Kidney (tissue), 14 donors: ENCODE data around the gene CALML4. TPM values are rescaled to one million over a fixed set of nuclear protein-coding genes. Genes with fewer than 3 reads are reported as not detected.

Source experiments
- DNase-seq, 5 donors: peaks; one replicate each; pipeline ENCODE4 v3.0.0-alpha.2; 2013 to 2020
- FAIRE-seq: peaks from 2 replicates; lab custom pipeline; 2012; peaks lifted over from hg19 to GRCh38; lab: Jason Lieb, UNC
- H3K27ac ChIP-seq, 2 donors: one replicate each; pipeline ENCODE4 v1.7.0; 2013; ENCODE audit warnings: low read depth in 2 of 2, low read length in 2 of 2, inconsistent platforms in 1 of 2
- H3K27me3 ChIP-seq: one replicate; pipeline ENCODE4 v1.7.1; 2013; ENCODE audit warnings: low read length, inconsistent platforms; ENCODE audit not compliant: control insufficient read depth, insufficient read depth
- H3K36me3 ChIP-seq, 3 donors: one replicate each; pipeline versions ENCODE4 v1.7.0 to v1.7.1; 2013; ENCODE audit warnings: low read length in 3 of 3, control low read depth in 1 of 3, inconsistent platforms in 1 of 3; ENCODE audit not compliant: insufficient read depth in 3 of 3, control insufficient read depth in 2 of 3
- H3K4me1 ChIP-seq, 3 donors: one replicate each; pipeline versions ENCODE4 v1.7.0 to v1.7.1; 2013; ENCODE audit warnings: low read length in 3 of 3, inconsistent platforms in 1 of 3, low read depth in 1 of 3; ENCODE audit not compliant: control insufficient read depth in 2 of 3, insufficient read depth in 2 of 3
- H3K4me3 ChIP-seq, 3 donors: one replicate each; pipeline versions ENCODE4 v1.7.0 to v1.8.1; 2013; ENCODE audit warnings: low read length in 3 of 3, control low read depth in 1 of 3, inconsistent platforms in 1 of 3
- H3K9ac ChIP-seq, 3 donors: one replicate each; pipeline versions ENCODE4 v1.7.0 to v1.7.1; 2013; ENCODE audit warnings: low read length in 3 of 3, control low read depth in 1 of 3, inconsistent platforms in 1 of 3
- H3K9me3 ChIP-seq, 3 donors: one replicate each; pipeline versions ENCODE4 v1.7.0 to v1.7.1; 2013; ENCODE audit warnings: low read length in 3 of 3, control low read depth in 1 of 3, inconsistent platforms in 1 of 3; ENCODE audit not compliant: control insufficient read depth in 2 of 3, insufficient read depth in 1 of 3
- CTCF ChIP-seq: IDR thresholded peaks from 3 replicates; pipeline ENCODE4 v1.5.1; 2012; ENCODE audit warnings: mild to moderate bottlenecking, moderate library complexity, borderline replicate concordance; ENCODE audit not compliant: insufficient read depth; ENCODE audit errors: extremely low read depth
- intact Hi-C: fragments of 100-400 bp; cut with DNase I; formaldehyde crosslinking; loops from one replicate; pipeline ENCODE4 v1.11.1; 2022
- polyA plus RNA-seq: library from polyadenylated mRNA; stranded (reverse); fragments of 350-450 nt; fragmentation: Illumina TruSeq; extraction: RNeasy Lipid Tissue Mini Kit (QIAGEN cat#74804); gene quantifications from one replicate; pipeline ENCODE4 v1.2.3, GENCODE V29; 2014; ENCODE audit warnings: low read depth, low replicate concordance; ENCODE audit not compliant: insufficient read depth
- total RNA-seq: library from RNA; stranded (reverse); fragmentation: NEBNext Ultra II Directional; extraction: Animal tissue kit (Norgen Biotek cat#: 25700); gene quantifications from one replicate; pipeline ENCODE4 v1.2.1, GENCODE V29; 2021
- donor health status: control.
- donor health status: control.
- donor health status: control.
- donor health status: control.
- donor health status: control.
- donor health status: DM: yes; HTN: yes; CAD: no.
- donor health status: Normal renal cell carcinoma (clear cell type).

The CALML4 gene
- total and polyA plus RNA-seq, 2 donors from 2014 or later = 17.4 to 54.7 TPM

DNA sequence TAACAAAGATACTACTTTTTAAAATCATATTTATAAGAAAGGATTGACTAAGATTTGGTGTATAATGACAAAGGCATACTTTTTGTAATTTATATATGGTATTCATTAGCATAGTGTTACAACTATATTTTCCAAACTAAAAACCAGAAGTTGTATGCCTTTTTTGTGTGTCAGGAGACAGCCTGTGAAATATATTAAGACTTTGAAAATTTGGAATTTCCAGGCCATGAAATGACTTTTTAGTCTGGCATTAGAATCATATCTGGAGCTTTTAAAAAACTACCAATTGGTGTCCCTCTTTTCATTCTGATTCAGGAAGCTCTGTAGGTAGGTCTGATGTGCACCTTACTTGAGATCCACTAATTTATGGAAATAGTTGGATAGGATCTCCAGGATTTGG lies 41.9 kb downstream of the CALML4 start:
- Histone ChIP-seq H3K4me3 (no peak overlapping the region), H3K36me3 (peaks cover 0 to 7% (median 2%) of the 10 kb centered on the region in 3 donors), H3K27ac (no peak overlapping the region), H3K9ac (no peak overlapping the region), H3K4me1 (no peaks in the 10 kb centered on the region), H3K27me3 (no peaks in the 10 kb centered on the region), H3K9me3 (peaks cover 0 to 2% (median 0%) of the 10 kb centered on the region in 3 donors)
- intact Hi-C loops = no loop called here
- no peak for FAIRE-seq
- TF ChIP-seq CTCF = no peak
- DNase-seq = no peak

DNA sequence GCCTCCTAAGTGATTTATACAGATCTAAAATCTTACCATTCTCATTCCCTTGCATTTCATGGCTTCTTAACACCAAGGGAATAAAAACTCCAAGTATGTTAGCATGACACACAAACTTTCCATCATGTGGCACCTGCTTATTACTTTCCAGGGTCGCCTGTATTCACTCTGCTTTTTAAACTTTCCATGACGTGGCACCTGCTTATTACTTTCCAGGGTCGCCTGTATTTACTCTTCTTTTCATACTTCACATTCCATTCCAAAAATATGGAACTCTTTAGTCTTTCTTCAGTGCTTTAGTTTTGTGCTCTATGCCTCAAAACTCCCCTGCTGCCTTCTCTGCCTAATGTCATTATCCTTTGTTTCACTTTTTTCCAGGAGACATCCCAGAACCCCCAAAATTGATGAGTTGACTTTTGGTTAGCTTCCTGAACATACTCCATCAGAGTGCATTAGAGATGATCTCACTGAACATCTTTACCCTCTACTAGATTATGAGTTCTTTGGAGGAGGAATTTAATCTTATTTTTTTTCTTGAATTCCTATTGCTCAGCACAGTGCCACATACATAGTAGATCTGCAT lies 47.0 kb downstream of the CALML4 start:
- intact Hi-C loops = loop anchor here (10.0 kb wide), 1 partner anchor 293 kb away; no protein-coding TSS in a partner anchor
- H3K9me3 ChIP-seq = peaks cover 0 to 2% (median 0%) of the 10 kb centered on the region in 3 donors
- H3K4me1 ChIP-seq = peaks cover 0 to 2% (median 0%) of the 10 kb centered on the region in 3 donors
- no peak for FAIRE-seq
- peaks cover 2 to 14% (median 4%) of the 10 kb centered on the region in 3 donors for H3K36me3 ChIP-seq
- H3K4me3 ChIP-seq = no peak overlapping the region
- no peak for TF ChIP-seq CTCF
- no peak overlapping the region for H3K9ac ChIP-seq
- H3K27me3 ChIP-seq = no peaks in the 10 kb centered on the region
- no peak for DNase-seq
- H3K27ac ChIP-seq = no peak overlapping the region

DNA sequence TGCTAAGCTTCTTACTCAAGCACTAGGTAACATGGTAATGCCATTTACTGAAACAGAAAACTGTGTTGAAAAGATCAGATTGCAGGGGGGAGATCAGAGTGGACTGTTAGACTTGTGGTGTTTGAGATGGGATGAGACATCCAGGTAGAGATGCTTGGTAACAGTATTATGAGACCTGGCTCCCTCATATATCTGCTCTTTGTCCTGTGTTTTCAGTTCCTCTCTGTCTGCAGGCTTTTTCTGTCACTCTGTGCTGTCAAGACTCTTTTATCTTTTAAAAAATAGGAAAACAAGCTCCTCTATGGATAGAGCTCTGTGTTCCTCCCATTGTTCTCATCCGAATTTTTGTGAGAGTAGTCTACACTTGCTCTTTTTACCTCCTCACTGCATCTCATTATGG lies 48.1 kb downstream of the CALML4 start:
- Histone ChIP-seq H3K9me3 (peaks cover 0 to under 1% (median 0%) of the 10 kb centered on the region in 3 donors), H3K27me3 (no peaks in the 10 kb centered on the region), H3K9ac (no peak overlapping the region), H3K27ac (no peak overlapping the region), H3K4me3 (no peak overlapping the region), H3K4me1 (peaks cover 0 to 2% (median 0%) of the 10 kb centered on the region in 3 donors), H3K36me3 (peaks cover 2 to 12% (median 4%) of the 10 kb centered on the region in 3 donors)
- intact Hi-C loops = loop anchor here (10.0 kb wide), 1 partner anchor 292 kb away; no protein-coding TSS in a partner anchor
- DNase-seq (no peak), FAIRE-seq (no peak)
- TF ChIP-seq CTCF = no peak
